Transverse colon (tissue), 4 donors: Measurements from ENCODE around the gene GDNF.

Source experiments
- POLR2A ChIP-seq: fragments of 450-650 bp; IDR thresholded peaks from one replicate; pipeline ENCODE4 v1.6.1; 2016; ENCODE audit warnings: antibody characterized with exemption, mild to moderate bottlenecking, moderate library complexity
- POLR2AphosphoS5 ChIP-seq, 3 donors: sonication (generic); formaldehyde crosslinking; IDR thresholded peaks; one replicate each; pipeline ENCODE4 v1.6.1; 2016; ENCODE audit warnings: antibody characterized with exemption in 3 of 3
- TF ChIP-seq, protein P1 (sequence below), 5 experiments: fragments of 200-600 bp in 3 of 5; fragments of 450-650 bp in 2 of 5; sonication (generic) in 3 of 5; IDR thresholded peaks; 1 replicate in 2 of 5; 2 replicates in 3 of 5; pipeline ENCODE4 v1.5.1; 2016 to 2017; ENCODE audit warnings: antibody characterized with exemption in 5 of 5, inconsistent platforms in 3 of 5, mild to moderate bottlenecking in 2 of 5, moderate library complexity in 1 of 5

GRCh38 chr5:37769108-37769507, 70.7 kb downstream of the GDNF start:
- TF ChIP-seq, protein P1, sequence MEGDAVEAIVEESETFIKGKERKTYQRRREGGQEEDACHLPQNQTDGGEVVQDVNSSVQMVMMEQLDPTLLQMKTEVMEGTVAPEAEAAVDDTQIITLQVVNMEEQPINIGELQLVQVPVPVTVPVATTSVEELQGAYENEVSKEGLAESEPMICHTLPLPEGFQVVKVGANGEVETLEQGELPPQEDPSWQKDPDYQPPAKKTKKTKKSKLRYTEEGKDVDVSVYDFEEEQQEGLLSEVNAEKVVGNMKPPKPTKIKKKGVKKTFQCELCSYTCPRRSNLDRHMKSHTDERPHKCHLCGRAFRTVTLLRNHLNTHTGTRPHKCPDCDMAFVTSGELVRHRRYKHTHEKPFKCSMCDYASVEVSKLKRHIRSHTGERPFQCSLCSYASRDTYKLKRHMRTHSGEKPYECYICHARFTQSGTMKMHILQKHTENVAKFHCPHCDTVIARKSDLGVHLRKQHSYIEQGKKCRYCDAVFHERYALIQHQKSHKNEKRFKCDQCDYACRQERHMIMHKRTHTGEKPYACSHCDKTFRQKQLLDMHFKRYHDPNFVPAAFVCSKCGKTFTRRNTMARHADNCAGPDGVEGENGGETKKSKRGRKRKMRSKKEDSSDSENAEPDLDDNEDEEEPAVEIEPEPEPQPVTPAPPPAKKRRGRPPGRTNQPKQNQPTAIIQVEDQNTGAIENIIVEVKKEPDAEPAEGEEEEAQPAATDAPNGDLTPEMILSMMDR (IDR thresholded peaks at IDR 0.05), result no peak
- TF ChIP-seq POLR2AphosphoS5 (IDR thresholded peaks at IDR 0.05) (no peak), POLR2A (no peak)
